ENCODE data around the gene CHD9.
"Not testable (repeated sequence)": the region's sequence is repeated elsewhere in the genome, so short reads cannot be mapped to it uniquely, and the experiment has no call there.

The CHD9 gene

DNA sequence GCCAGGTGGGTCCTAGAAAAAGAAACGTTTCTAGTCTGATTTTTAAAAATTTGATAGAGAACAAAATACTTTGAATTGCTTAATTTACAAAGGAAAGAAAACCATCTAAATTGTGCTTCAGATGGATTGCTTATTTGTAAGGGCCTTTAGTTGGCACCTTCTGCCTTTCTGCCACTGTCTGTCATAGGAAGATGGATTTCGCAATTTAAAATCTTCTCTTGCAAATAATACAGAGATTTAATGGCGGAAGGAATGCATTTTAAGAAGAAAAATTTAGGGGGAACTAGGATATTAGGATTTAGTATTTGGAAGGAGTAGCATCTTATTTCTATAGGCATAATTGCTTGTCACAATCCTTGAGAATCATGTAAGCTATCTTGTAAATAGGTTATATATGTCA, 204.0 kb downstream of the CHD9 start:
- no peak for FAIRE-seq
- DNase-seq (ENCODE audit: low spot score), result no peak

DNA sequence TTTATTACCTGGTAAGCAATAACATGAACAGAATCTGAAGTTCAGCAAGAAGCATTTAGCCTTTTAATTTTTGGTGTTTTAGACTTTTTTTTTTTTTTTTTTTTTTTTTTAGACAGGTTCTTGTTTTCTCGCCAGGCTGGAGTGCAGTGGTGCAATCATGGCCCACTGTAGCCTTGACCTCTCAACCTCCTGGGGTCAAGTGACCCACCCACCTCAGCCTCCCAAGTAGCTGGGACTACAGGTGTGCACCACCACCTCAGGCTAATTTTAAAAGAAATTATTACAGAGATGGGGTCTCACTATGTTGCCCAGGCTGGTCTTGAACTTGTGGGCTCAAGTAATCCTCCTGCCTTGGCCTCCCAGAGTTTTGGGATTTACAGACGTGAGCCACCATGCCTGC, 206.5 kb downstream of the CHD9 start:
- FAIRE-seq, result no peak
- DNase-seq (ENCODE audit: low spot score), result no peak

DNA sequence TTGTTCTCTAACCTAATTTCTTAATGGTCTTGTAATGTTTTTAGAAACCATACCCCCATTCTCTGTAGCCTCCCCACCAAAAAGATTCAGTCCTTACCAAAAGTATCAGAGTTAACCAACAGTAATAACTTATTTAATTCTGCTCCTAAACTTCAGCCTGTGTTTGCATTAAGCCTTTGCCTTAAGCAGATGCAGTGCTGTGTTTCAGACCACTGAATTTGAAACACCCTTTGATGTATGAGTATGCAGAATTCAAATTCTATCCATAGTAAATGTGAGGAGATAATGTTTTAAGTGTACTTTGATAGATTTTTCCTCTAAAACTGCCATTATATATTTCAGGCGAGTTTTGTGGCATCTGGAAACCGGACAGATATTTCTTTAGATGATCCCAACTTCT, 207.9 kb downstream of the CHD9 start:
- DNase-seq (ENCODE audit: low spot score) (no peak), FAIRE-seq (no peak)

DNA sequence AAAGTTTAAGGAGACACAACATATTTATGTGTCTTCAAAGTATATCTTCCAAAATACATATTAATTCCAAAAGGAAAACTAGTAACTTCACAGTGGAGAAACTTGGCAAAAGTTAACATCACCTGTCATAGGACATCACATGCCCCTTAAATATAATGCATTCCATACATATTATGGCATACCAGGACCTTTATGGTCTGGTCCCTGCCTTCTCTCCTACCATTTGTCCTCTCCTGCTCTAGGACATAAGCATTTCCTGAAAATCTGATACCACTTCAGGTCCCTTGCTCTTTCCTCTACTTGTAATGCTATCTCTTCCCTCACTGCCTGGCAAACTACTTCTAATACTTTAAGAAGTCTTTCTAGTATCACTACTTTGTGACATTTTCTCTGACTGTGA, 211.4 kb downstream of the CHD9 start:
- FAIRE-seq (no peak), DNase-seq (ENCODE audit: low spot score) (no peak)

DNA sequence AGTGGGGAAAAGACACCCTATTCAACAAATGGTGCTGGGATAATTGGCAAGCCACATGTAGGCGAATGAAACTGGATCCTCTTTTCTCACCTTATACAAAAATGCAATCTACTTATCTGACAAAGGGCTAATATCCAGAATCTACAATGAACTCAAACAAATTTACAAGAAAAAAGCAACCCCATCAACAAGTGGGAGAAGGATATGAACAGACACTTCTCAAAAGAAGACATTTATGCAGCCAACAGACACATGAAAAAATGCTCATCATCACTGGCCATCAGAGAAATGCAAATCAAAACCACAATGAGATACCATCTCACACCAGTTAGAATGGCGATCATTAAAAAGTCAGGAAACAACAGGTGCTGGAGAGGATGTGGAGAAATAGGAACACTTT, 223.7 kb downstream of the CHD9 start:
- FAIRE-seq, result not testable (repeated sequence)

DNA sequence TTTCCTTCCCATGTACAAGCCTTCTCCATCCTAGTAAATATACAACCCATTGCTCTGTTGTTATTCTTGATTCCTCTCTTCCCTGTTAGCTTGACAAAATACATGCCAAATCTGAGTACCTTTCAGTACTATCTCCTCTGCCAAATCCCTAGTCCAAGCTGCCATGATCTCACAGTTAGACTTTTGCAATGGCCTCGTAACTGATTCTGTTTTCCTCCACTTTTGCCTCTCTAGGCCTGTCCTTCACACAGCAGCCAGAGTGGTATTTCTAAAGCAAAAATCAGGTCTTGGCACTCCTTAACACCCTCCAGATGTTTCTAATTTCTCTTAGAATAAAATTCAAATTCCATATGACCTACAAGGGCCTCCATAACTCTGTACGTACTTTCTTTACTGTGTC, 226.5 kb downstream of the CHD9 start:
- DNase-seq (ENCODE audit: low spot score) (no peak), FAIRE-seq (no peak)

More for the DNA sequence above, 223.7 kb downstream of the CHD9 start:
- not testable (repeated sequence) for DNase-seq (ENCODE audit: low spot score)

DNA sequence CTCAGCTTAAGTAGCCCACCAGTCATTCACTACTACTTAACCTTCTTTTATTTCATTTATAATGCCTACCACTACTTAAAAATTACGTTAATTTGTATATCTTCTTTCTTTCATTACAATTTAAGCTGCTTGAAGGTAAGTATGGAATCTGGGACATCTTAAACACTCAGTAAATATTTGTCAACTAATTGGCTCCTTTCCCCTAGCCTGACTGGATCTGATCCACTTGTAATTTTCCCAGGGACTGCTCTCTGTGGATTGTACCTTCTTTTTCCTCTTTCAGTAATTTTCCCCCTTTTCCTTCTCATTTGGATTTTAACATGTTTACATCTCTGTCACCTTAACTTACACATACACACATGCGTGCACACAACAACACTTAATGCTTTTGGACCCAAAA, 227.1 kb downstream of the CHD9 start:
- no peak for FAIRE-seq
- no peak for DNase-seq (ENCODE audit: low spot score)

DNA sequence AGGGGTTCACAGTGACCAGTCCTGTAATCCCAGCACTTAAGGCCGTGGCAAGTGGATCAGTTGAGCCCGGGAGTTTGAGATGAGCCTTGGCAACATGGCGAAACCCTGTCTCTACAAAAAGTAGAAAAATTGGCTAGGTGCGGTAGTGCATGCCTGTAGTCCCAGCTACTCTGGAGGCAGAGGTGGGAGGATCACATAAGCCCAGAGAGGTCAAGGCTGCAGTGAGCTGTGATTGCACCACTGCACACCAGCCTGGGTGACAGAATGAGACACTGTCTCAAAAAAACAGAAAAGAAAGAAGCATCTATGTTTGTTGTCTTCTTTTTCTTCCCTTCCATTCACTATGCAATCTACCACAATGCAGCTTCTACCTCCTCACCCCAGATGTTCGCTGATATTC, 227.5 kb downstream of the CHD9 start:
- DNase-seq (ENCODE audit: low spot score) (no peak), FAIRE-seq (no peak)

DNA sequence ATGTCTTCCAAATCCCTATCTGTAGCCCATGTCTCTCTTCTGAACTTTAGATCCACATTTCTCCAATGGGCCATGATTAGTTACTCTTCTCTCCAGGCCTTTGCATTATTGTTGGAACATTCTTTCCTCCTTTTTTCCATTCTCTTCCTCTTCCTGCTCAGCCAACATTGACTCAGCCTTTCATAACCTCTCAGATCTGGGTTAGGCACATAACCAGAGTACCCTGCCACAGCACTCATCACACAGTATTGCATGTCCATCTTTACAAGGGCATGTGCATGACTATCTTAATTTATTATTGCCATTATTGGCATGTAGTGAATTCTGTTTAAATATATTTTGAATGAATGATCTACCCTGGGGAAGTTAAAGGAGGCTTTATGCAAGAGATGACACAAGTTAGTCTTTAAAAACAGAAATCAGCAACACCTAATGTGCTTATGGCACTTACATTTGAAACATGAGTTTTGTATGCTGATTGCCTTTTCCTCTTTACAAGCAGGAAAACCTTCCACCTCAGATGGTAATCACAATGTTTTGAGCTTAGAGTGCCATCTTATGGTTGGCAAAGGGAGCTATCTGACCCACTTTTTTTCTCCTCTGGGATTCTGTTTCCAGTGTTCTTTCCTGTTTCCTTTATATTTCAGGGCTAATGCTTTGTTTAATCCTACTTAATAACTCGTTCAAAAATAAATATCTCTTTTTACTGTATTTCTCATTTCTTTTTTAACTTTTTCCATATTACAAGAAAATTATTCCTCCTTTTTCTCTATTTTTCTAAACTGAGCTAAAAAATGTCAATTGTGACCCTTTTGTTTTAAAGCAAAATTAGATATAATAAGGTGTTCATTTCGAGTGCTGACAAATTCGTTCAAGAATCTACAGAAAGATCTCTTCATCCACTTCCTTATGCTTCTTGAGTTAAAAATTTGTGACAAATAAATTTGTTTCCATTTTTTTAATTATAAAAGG, 228.5 kb downstream of the CHD9 start:
- FAIRE-seq (peak; percentile 49), DNase-seq (ENCODE audit: low spot score) (no peak)

DNA sequence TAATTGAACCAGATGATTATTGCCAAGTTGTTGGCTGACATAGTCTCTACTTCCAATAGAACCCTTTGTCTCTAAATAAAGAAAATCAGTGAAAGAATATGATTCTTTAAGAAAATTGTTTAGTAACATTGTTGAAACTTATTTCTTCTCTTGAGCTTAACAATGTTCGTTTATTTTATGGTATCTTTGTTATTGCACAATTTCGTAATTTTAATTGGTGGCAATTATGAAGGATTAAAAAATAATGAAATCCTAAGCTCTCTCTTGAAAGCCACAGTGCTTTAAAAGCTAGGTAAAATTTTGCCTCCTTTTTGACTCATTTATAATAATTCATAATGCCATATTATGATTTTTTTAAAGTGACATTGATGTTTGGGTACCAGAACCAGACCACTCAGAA, 230.4 kb downstream of the CHD9 start:
- DNase-seq (ENCODE audit: low spot score), result no peak
- FAIRE-seq, result no peak

DNA sequence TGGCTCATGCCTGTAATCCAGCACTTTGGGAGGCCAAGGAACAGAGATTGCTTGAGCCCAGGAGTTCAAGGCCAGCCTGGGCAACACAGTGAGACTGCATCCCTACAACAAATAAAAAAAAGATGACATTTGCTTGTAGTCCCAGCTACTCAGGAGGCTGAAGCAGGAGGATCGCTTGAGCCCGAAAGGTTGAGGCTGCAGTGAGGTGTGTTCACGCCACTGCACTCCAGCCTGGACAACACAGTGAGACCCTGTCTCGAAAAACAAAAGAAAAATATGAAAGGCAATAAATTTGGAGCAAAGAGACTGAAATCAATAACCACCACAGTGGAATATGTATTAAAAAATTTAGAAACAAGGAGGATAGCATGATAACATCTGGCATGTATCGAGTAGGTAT, 235.7 kb downstream of the CHD9 start:
- no peak for FAIRE-seq
- DNase-seq (ENCODE audit: low spot score), result no peak

DNA sequence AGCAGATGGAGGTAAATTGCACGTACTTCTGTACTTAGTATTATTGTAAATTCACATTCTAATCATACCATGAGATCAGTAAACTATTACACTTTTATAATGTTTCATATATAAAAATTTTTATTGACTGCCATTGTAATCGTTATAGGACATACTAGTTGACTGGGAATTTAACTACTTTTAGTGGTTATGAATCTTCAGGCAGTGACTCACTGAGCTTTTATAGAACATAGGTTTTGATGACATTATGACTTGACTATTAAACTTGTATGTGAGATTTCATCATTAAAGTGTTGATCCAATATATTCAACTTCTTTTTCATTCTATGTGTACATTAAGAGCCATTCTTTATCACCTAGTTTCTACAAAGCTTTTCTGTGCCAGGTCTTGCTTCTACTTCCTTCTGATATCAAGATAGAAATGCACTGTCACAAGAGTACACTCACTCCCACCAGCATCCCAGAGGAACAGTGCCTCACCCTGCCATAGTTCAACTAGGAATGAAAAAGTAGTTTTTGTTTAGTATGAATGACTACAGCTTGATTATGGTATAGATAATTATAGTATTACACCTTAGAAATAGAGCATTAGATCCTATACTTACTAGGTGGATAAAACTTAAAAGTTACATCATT, 237.1 kb downstream of the CHD9 start:
- no peak for DNase-seq (ENCODE audit: low spot score)
- no peak for FAIRE-seq

DNA sequence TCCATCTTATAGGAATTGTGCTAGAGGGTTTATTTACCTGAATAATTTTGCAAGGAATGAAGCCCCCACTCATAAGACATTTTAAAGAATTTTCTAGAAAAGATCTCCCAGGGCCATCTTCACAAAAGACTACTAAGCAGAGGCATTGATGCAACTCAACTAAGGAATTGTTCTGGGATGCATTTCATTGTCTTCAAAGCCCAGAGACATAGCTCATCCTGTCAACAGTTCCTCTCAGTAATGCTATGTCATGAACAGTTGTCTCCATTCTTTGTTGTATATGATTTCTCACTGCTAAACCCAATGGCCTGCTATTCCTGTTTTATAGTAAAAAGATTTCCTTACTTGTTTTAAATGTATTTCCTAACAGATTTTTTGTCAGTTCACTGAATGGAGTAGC, 242.7 kb downstream of the CHD9 start:
- FAIRE-seq, result no peak
- DNase-seq (ENCODE audit: low spot score), result no peak

DNA sequence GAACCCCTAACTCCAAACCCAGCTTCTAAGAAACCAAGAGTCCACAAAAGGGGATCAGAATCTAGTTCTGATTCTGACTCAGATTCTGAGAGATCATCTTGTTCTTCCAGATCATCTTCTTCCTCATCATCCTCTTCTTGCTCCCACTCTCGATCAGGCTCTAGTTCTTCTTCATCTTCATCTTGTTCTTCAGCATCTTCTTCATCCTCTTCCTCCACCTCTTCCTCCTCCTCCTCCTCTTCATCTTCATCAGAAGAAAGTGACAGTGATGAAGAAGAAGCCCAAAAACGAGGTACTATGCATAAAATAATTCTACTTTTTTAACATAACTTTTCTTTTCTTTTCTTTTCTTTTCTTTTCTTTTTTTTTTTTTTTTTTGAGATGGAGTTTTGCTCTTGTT, 249.5 kb downstream of the CHD9 start:
- DNase-seq (ENCODE audit: low spot score) (no peak), FAIRE-seq (no peak)

DNA sequence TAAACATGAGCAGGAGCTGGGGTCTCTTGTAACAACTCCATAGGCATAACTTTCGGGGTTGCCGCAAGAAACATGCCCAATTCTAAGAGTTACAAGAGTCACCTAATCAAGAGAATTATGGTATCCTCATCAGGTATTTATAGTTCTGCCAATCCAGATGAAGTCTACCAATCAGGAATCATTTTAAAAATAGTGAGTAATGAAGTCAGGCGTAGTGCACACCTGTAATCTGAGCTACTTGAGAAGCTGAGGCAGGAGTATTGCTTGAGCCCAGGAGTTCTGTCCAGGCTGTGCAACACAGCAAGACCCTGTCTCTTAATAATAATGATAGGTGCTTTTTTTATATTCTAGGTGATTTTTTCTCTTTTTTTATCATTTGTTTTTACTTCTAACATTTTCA, 251.0 kb downstream of the CHD9 start:
- FAIRE-seq (no peak), DNase-seq (ENCODE audit: low spot score) (no peak)

DNA sequence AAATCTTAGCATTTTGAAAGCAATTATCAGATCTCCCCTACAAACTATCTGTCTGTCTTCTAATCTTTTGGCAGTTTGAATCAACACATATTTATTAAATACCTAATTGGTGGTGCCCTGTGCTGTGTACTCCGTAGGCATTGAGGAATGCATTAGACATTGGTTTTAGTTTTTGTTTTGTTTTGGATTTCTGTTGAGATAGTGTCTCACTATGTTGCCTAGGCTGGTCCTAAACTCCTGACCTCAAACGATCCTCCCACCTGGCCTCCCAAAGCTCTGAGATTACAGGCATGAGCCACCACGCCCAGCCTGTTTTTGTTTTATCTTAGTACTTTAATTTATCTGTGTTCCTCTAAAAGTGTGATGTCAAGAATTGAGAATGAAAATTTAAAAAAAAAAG, 254.7 kb downstream of the CHD9 start:
- no peak for FAIRE-seq
- no peak for DNase-seq (ENCODE audit: low spot score)

DNA sequence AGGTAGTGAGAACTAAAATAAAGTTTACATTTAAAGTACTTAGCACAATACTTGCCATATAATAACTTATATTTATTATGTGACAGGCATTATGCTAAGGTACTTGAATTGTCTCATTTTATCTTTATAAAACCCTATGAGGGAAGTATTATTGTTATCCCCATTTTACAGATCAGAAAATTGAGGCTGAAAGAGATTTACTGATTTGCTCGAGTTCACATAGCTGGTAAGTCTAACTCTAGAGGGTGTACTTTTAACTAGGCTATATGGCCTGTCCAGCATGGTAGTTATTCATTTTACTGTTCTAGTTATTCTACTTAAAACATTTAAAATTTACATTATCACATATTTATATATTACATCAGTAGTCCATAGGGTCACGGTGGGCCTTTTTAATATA, 266.2 kb downstream of the CHD9 start:
- FAIRE-seq (no peak), DNase-seq (ENCODE audit: low spot score) (no peak)

DNA sequence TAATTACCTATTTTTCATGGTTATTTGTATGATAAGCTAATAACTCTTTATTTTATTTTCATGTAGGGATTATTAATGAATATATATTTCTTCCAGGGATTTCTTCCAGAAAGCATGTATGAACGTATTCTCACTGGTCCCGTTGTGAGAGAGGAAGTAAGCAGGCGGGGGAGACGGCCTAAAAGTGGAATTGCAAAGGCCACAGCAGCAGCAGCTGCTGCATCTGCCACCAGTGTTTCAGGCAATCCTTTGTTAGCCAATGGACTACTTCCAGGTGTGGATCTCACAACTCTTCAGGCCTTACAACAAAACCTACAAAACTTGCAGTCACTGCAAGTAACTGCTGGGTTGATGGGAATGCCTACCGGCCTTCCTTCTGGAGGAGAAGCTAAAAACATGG, 269.1 kb downstream of the CHD9 start:
- DNase-seq (ENCODE audit: low spot score), result no peak

DNA sequence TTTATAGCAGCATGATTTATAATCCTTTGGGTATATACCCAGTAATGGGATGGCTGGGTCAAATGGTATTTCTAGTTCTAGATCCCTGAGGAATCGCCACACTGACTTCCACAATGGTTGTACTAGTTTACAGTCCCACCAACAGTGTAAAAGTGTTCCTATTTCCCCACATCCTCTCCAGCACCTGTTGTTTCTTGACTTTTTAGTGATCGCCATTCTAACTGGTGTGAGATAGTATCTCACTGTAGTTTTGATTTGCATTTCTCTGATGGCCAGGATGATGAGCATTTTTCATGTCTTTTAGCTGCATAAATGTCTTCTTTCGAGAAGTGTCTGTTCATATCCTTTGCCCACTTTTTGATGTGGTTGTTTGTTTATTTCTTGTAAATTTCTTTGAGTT, 276.2 kb downstream of the CHD9 start:
- FAIRE-seq; DNase-seq (ENCODE audit: low spot score): not testable (repeated sequence)

More for the DNA sequence above, 269.1 kb downstream of the CHD9 start:
- no peak for FAIRE-seq

DNA sequence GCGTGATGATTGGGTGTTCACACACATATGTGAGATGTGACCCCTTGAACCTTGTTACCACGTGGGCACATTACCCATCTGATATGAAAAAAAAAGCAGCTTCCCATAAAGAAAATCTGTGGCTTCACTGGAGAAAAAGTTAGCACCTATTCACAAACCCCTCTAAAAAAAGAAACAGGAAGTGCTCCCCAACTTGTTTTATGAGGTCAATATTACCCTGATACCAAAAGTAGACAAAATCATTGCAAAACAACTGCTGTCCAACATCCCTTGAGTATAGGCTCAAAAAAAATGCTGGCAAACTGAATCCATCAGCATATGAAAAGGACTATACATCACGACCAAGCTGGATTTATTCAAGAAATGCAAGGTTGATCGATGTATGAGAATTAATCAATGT, 279.8 kb downstream of the CHD9 start:
- no peak for FAIRE-seq
- no peak for DNase-seq (ENCODE audit: low spot score)

DNA sequence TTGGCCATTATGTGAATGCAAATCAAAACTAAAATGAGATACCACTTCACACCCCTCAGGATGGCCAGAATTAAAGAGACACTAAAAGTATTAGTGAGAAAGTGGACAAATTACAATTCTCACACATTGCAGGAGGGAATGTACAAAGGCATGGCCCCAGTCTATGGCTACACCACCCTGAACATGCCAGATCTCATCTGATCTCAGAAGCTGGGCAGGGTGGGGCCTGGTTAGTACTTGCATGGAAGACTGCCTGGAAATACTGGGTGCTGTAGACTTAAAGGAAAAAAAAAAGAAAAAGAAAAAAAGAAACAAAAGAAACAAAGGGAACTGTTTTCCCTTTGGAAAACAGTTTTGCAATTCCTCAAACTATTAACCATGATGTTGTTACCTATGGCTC, 282.5 kb downstream of the CHD9 start:
- no peak for DNase-seq (ENCODE audit: low spot score)
- FAIRE-seq, result no peak

DNA sequence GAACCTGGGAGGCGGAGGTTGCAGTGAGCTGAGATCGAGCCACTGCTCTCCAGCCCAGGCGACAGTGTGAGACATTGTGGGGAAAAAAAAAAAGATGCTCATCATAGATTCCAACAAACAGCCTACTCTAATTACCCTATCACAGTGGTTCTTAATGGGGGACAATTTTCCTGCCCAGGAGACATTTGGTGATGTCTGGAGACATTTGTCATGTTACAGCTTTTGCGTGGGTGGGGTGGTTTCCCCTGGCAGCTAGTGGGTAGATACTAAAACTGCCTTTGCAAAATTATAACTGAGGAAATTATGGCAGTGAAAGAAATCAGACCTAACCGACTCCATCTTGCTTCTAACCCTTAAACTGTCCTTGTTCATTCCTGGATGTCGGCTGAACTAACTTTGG, 287.0 kb downstream of the CHD9 start:
- FAIRE-seq (no peak), DNase-seq (ENCODE audit: low spot score) (no peak)

DNA sequence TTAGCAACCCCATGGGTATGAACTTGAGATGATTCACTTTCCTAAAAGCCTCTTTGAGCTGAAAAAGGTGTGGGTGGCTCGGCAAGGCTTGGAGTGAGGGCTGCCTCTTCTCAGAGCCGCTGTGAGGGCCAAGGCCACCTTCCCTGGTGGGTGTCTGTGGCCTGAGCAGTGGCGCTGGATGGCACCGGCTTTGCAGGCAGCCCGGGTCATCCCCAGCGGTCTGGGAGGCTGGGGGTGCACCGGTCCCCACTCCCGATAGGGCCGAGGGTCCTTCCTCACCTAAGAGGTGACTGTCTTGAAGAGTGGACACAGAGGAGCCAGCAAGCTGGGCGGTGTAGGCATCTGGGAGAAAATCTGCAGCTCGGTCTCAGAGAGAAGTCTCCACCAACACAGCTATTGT, 300.3 kb downstream of the CHD9 start:
- FAIRE-seq (no peak), DNase-seq (ENCODE audit: low spot score) (no peak)

Data from RCC 7860 (cell line).